Liver (tissue), 9 donors: ENCODE measurements around the gene PPARD. TPM values are rescaled to one million over a fixed set of nuclear protein-coding genes. Genes with fewer than 3 reads are reported as not detected.

Source experiments
- DNase-seq: peaks from one replicate; pipeline ENCODE4 v3.0.0-alpha.2; 2017; ENCODE audit warnings: low spot score
- H3K27ac ChIP-seq, 2 donors: one replicate each; pipeline ENCODE4 v1.7.0; 2013; ENCODE audit warnings: inconsistent platforms in 2 of 2, low read length in 2 of 2, control low read depth in 1 of 2, low read depth in 1 of 2, mild to moderate bottlenecking in 1 of 2
- H3K27me3 ChIP-seq, 4 donors: one replicate each; pipeline versions ENCODE4 v1.6.1 to v1.7.0; 2013; ENCODE audit warnings: low read length in 3 of 4, inconsistent platforms in 1 of 4, mild to moderate bottlenecking in 1 of 4, moderate library complexity in 1 of 4; ENCODE audit not compliant: control insufficient read depth in 4 of 4, insufficient read depth in 4 of 4
- H3K36me3 ChIP-seq, 4 donors: one replicate each; pipeline versions ENCODE4 v1.6.1 to v1.7.0; 2013; ENCODE audit warnings: low read length in 3 of 4, mild to moderate bottlenecking in 3 of 4, low read depth in 1 of 4, moderate library complexity in 1 of 4; ENCODE audit not compliant: control insufficient read depth in 4 of 4, insufficient read depth in 3 of 4
- H3K4me1 ChIP-seq, 4 donors: one replicate each; pipeline versions ENCODE4 v1.6.1 to v1.7.0; 2013; ENCODE audit warnings: low read length in 3 of 4, mild to moderate bottlenecking in 3 of 4, moderate library complexity in 1 of 4; ENCODE audit not compliant: control insufficient read depth in 4 of 4, insufficient read depth in 4 of 4
- H3K4me3 ChIP-seq, 3 donors: one replicate each; pipeline versions ENCODE4 v1.6.1 to v1.7.0; 2013; ENCODE audit warnings: low read length in 3 of 3, control low read depth in 1 of 3, low read depth in 1 of 3, mild to moderate bottlenecking in 1 of 3
- H3K9ac ChIP-seq, 2 donors: one replicate each; pipeline ENCODE4 v1.7.0; 2013; ENCODE audit warnings: low read length in 2 of 2, mild to moderate bottlenecking in 2 of 2, moderate library complexity in 2 of 2, control low read depth in 1 of 2, low read depth in 1 of 2
- H3K9me3 ChIP-seq, 4 donors: one replicate each; pipeline versions ENCODE4 v1.6.1 to v1.7.0; 2013; ENCODE audit warnings: low read length in 3 of 4; ENCODE audit not compliant: control insufficient read depth in 4 of 4
- EGR1 ChIP-seq, 2 donors: IDR thresholded peaks; 2 replicates each; pipeline ENCODE4 v1.6.1; 2016 to 2018; ENCODE audit warnings: antibody characterized with exemption in 2 of 2, low read depth in 2 of 2
- FOXA2 ChIP-seq: IDR thresholded peaks from 2 replicates; pipeline ENCODE4 v1.6.1; 2016; ENCODE audit warnings: antibody characterized with exemption
- GABPA ChIP-seq, 2 donors: IDR thresholded peaks in 1 of 2; conservative IDR thresholded peaks in 1 of 2; 2 replicates each; pipeline ENCODE4 v1.6.1; 2016; ENCODE audit warnings: antibody characterized with exemption in 2 of 2, mild to moderate bottlenecking in 1 of 2, moderate library complexity in 1 of 2
- HNF4A ChIP-seq, 2 donors: conservative IDR thresholded peaks; 2 replicates each; pipeline ENCODE4 v1.6.1; 2016; ENCODE audit warnings: antibody characterized with exemption in 2 of 2, mild to moderate bottlenecking in 2 of 2
- HNF4G ChIP-seq: IDR thresholded peaks from 2 replicates; pipeline ENCODE4 v1.6.1; 2016; ENCODE audit warnings: antibody characterized with exemption
- NR2F2 ChIP-seq: IDR thresholded peaks from 2 replicates; pipeline ENCODE4 v1.6.1; 2016; ENCODE audit warnings: antibody characterized with exemption
- RAD21 ChIP-seq, 2 donors: IDR thresholded peaks; 2 replicates each; pipeline ENCODE4 v1.6.1; 2016; ENCODE audit warnings: antibody characterized with exemption in 2 of 2, mild to moderate bottlenecking in 2 of 2
- RXRA ChIP-seq, 2 donors: IDR thresholded peaks; 2 replicates each; pipeline ENCODE4 v1.6.1; 2017 to 2018; ENCODE audit warnings: antibody characterized with exemption in 2 of 2, mild to moderate bottlenecking in 1 of 2
- SP1 ChIP-seq: IDR thresholded peaks from 2 replicates; pipeline ENCODE4 v1.6.1; 2018; ENCODE audit warnings: antibody characterized with exemption, mild to moderate bottlenecking
- TAF1 ChIP-seq: conservative IDR thresholded peaks from 2 replicates; pipeline ENCODE4 v1.6.1; 2016; ENCODE audit warnings: antibody characterized with exemption, mild to moderate bottlenecking
- YY1 ChIP-seq: IDR thresholded peaks from 2 replicates; pipeline ENCODE4 v1.6.1; 2016; ENCODE audit warnings: antibody characterized with exemption, mild to moderate bottlenecking
- WGBS: extraction: QIAGEN DNeasy Blood & Tissue Kit; methylation state at CpG from one replicate; pipeline ENCODE4 v1.1.7; 2013; 5-methylcytosine and 5-hydroxymethylcytosine counted together
- polyA plus RNA-seq, 2 donors: library from polyadenylated mRNA; stranded (reverse) in 1 of 2; unstranded in 1 of 2; fragments of 200-250 nt in 1 of 2; fragments of >200 nt in 1 of 2; fragmentation: Nextera tagmentation in 1 of 2; extraction: Ambion mirVana in 1 of 2; gene quantifications; one replicate each; pipeline versions ENCODE4 v1.2.1 to v1.2.3, GENCODE V29; 2013 to 2015
- total RNA-seq, 2 donors: library from RNA; depleted of rRNA; stranded (reverse); fragments of >200 nt; gene quantifications; one replicate each; pipeline ENCODE4 v1.2.3, GENCODE V29; 2014
- TF ChIP-seq, protein P1 (sequence below): IDR thresholded peaks from 2 replicates; pipeline ENCODE4 v1.6.1; 2016; ENCODE audit warnings: antibody characterized with exemption
- TF ChIP-seq, protein P2 (sequence below): IDR thresholded peaks from 2 replicates; pipeline ENCODE4 v1.6.1; 2016; ENCODE audit warnings: antibody characterized with exemption, mild to moderate bottlenecking
- TF ChIP-seq, protein P3 (sequence below): IDR thresholded peaks from 2 replicates; pipeline ENCODE4 v1.6.1; 2016; ENCODE audit warnings: antibody characterized with exemption
- TF ChIP-seq, protein P4 (sequence below): IDR thresholded peaks from 2 replicates; pipeline ENCODE4 v1.6.1; 2016; ENCODE audit warnings: antibody characterized with exemption
- TF ChIP-seq, protein P5 (sequence below): fragments of 150-350 bp; IDR thresholded peaks from 2 replicates; pipeline ENCODE4 v1.5.1; 2017; ENCODE audit warnings: improper control_type of control experiment, low read depth, low read length; ENCODE audit not compliant: missing input control
- donor health status: healthy.
- donor health status: healthy.
- donor health status: healthy.
- donor health status: healthy.
- donor health status: healthy.

Gene PPARD
- total and polyA plus RNA-seq, 4 donors: 2.1 to 7.8 (median 5.1) TPM

DNA sequence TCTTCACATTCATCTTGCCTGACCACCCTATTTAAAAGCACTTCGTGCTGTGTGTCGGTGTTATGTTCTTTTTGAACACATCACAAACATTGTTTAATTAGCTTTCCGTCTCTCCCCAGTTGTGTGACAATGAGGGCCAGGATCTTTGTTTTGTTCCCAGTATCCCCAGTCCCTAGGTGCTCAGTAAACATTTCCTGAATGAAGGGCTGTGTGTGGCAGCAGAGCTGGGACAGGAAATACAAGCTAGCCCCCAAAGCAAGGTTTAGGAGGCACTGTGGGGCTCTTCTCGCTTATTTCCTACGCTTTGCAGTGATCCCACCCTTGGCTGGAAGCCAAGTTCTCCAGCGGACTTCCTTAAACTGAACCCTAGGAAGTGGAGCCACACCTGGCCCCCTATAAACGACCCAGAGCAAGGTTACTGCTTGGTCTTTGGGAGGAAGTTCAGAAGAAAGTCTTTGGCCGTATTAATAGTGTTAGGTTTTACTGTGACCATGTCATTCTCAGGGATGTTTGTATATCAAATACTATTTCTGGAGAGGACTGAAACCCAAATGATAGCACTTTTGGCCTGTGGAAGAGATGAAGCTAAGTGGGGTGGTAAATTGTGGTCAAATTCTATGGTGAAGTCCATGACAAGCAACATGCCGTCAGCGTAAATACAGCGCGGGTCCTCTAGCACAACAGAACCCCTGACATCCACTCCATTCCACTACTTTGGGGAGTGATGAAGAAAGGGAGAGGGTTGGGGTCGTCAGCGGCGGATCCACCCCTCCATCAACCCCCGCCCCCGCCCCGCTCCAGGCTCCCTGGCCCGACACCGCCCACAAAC lies 109.2 kb downstream of the PPARD start:
- Histone ChIP-seq H3K27ac (no peak overlapping the region), H3K4me3 (peak overlapping the region in 2 of 3 donors; percentile 23 to 72)
- DNase-seq: no peak

DNA sequence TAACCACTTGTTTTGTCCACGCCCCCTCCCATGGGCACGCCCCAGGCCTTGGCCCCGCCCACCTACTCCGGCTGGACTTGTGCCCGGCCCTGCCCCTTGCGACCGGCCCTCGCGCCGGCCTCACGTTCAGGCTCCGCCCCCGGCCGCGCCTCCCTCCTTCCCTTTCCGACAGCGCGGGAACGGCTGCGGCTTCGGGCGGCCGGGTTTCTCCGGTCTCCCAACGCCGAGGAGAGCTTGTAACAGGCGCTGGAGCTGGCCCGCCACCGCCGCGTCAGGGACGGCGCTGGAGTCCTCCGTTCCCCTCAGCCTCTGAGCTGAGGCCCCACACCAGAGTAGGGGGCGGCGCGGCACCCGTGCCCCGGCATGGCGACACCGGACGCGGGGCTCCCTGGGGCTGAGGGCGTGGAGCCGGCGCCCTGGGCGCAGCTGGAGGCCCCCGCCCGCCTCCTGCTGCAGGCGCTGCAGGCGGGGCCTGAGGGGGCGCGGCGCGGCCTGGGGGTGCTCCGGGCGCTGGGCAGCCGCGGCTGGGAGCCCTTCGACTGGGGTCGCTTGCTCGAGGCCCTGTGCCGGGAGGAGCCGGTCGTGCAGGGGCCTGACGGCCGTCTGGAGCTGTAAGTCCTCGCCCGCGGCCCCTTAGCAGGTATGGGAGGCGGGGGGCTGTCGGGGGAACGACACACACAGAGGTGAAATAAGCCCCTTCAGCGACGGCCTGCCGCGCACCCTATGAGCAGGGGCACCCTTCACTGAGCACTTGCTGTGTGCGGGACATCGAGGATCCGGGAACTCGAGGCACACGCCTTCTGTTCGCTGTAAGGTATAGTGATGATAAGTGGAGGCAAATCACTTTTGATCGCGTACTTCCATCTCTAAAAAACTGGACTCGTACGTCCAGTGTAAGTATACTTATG lies 110.1 kb downstream of the PPARD start, which contains the start of gene FANCE:
TSS of gene FANCE (plus strand) at position 156 of the 908 bp plus-strand sequence. CDS start at position 364, 208 bp downstream.
- 6% methylated on average over 87 of the region's 87 CpGs for WGBS
- H3K27ac ChIP-seq: peak within 1 kb of the TSS in 1 of 2 donors; percentile 52
- H3K36me3 ChIP-seq: no peaks in the 10 kb centered on the region
- peak within 1 kb of the TSS in 1 of 2 donors; percentile 30 for H3K9ac ChIP-seq
- peaks cover 5 to 19% (median 14%) of the 10 kb centered on the region in 4 donors for H3K4me1 ChIP-seq
- TF ChIP-seq EGR1 (IDR thresholded peaks at IDR 0.05; ENCODE audit: low read depth in 2 of 2) (no peak), RAD21 (IDR thresholded peaks at IDR 0.05) (peak; percentile 19 to 44), SP1 (peak; percentile 22), RXRA (IDR thresholded peaks at IDR 0.05) (no peak), HNF4A (conservative IDR thresholded peaks at IDR 0.05) (no peak), TAF1 (no peak), GABPA (IDR thresholded peaks at IDR 0.05 in 1 of 2, conservative IDR thresholded peaks at IDR 0.05 in 1 of 2) (peak in 1 of 2 donors; percentile 25), HNF4G (no peak), FOXA2 (no peak), YY1 (peak; percentile 18)
- TF ChIP-seq, protein P1, sequence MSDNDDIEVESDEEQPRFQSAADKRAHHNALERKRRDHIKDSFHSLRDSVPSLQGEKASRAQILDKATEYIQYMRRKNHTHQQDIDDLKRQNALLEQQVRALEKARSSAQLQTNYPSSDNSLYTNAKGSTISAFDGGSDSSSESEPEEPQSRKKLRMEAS: no peak
- TF ChIP-seq, protein P2, sequence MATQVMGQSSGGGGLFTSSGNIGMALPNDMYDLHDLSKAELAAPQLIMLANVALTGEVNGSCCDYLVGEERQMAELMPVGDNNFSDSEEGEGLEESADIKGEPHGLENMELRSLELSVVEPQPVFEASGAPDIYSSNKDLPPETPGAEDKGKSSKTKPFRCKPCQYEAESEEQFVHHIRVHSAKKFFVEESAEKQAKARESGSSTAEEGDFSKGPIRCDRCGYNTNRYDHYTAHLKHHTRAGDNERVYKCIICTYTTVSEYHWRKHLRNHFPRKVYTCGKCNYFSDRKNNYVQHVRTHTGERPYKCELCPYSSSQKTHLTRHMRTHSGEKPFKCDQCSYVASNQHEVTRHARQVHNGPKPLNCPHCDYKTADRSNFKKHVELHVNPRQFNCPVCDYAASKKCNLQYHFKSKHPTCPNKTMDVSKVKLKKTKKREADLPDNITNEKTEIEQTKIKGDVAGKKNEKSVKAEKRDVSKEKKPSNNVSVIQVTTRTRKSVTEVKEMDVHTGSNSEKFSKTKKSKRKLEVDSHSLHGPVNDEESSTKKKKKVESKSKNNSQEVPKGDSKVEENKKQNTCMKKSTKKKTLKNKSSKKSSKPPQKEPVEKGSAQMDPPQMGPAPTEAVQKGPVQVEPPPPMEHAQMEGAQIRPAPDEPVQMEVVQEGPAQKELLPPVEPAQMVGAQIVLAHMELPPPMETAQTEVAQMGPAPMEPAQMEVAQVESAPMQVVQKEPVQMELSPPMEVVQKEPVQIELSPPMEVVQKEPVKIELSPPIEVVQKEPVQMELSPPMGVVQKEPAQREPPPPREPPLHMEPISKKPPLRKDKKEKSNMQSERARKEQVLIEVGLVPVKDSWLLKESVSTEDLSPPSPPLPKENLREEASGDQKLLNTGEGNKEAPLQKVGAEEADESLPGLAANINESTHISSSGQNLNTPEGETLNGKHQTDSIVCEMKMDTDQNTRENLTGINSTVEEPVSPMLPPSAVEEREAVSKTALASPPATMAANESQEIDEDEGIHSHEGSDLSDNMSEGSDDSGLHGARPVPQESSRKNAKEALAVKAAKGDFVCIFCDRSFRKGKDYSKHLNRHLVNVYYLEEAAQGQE: no peak
- TF ChIP-seq, protein P3, sequence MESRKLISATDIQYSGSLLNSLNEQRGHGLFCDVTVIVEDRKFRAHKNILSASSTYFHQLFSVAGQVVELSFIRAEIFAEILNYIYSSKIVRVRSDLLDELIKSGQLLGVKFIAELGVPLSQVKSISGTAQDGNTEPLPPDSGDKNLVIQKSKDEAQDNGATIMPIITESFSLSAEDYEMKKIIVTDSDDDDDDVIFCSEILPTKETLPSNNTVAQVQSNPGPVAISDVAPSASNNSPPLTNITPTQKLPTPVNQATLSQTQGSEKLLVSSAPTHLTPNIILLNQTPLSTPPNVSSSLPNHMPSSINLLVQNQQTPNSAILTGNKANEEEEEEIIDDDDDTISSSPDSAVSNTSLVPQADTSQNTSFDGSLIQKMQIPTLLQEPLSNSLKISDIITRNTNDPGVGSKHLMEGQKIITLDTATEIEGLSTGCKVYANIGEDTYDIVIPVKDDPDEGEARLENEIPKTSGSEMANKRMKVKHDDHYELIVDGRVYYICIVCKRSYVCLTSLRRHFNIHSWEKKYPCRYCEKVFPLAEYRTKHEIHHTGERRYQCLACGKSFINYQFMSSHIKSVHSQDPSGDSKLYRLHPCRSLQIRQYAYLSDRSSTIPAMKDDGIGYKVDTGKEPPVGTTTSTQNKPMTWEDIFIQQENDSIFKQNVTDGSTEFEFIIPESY: no peak
- TF ChIP-seq, protein P4, sequence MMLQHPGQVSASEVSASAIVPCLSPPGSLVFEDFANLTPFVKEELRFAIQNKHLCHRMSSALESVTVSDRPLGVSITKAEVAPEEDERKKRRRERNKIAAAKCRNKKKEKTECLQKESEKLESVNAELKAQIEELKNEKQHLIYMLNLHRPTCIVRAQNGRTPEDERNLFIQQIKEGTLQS: no peak
- TF ChIP-seq, protein P5, sequence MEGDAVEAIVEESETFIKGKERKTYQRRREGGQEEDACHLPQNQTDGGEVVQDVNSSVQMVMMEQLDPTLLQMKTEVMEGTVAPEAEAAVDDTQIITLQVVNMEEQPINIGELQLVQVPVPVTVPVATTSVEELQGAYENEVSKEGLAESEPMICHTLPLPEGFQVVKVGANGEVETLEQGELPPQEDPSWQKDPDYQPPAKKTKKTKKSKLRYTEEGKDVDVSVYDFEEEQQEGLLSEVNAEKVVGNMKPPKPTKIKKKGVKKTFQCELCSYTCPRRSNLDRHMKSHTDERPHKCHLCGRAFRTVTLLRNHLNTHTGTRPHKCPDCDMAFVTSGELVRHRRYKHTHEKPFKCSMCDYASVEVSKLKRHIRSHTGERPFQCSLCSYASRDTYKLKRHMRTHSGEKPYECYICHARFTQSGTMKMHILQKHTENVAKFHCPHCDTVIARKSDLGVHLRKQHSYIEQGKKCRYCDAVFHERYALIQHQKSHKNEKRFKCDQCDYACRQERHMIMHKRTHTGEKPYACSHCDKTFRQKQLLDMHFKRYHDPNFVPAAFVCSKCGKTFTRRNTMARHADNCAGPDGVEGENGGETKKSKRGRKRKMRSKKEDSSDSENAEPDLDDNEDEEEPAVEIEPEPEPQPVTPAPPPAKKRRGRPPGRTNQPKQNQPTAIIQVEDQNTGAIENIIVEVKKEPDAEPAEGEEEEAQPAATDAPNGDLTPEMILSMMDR: no peak
- peak within 1 kb of the TSS; percentile 25 to 72 (median 37) for H3K4me3 ChIP-seq
- DNase-seq: peak; percentile 100
- no peaks in the 10 kb centered on the region for H3K27me3 ChIP-seq
- H3K9me3 ChIP-seq: no peaks in the 10 kb centered on the region

More for the DNA sequence above, 109.2 kb downstream of the PPARD start:
- Histone ChIP-seq H3K27me3 (no peaks in the 10 kb centered on the region), H3K9ac (no peak overlapping the region), H3K36me3 (no peaks in the 10 kb centered on the region), H3K4me1 (peaks cover 5 to 19% (median 14%) of the 10 kb centered on the region in 4 donors), H3K9me3 (no peaks in the 10 kb centered on the region)
- 22% methylated on average over 20 of the region's 20 CpGs for WGBS
- TF ChIP-seq YY1 (no peak), EGR1 (IDR thresholded peaks at IDR 0.05; ENCODE audit: low read depth in 2 of 2) (no peak), RAD21 (IDR thresholded peaks at IDR 0.05) (no peak), FOXA2 (no peak), NR2F2 (no peak)
- TF ChIP-seq, protein P1: no peak
- TF ChIP-seq, protein P4: no peak
